Mesendoderm (in vitro differentiated cells): ENCODE data around the gene CFAP46.
A peak's percentile ranks its signal among the peaks of the same experiment; 100 is the strongest.

ENCODE experiments used
- DNase-seq: peaks from one replicate; pipeline ENCODE4 v3.0.0; 2013
- H2AK5ac ChIP-seq: 2 replicates; pipeline ENCODE4 v1.6.1; 2013; ENCODE audit warnings: low read length, inconsistent platforms
- H2BK120ac ChIP-seq: 2 replicates; pipeline ENCODE4 v1.6.1; 2013; ENCODE audit warnings: low read depth, mild to moderate bottlenecking, low read length, moderate library complexity, mixed read lengths
- H2BK15ac ChIP-seq: replicated peaks from 2 replicates; pipeline ENCODE4 v1.6.1; 2013; ENCODE audit warnings: low read depth, mild to moderate bottlenecking, moderate library complexity
- H2BK5ac ChIP-seq: 2 replicates; pipeline ENCODE4 v1.6.1; 2013; ENCODE audit warnings: low read length, inconsistent platforms
- H3K18ac ChIP-seq: 2 replicates; pipeline ENCODE4 v1.6.1; 2013; ENCODE audit warnings: mild to moderate bottlenecking, low read length, mixed read lengths
- H3K23ac ChIP-seq: one replicate; pipeline ENCODE4 v1.6.1; 2013; ENCODE audit warnings: low read length
- H3K27ac ChIP-seq: 2 replicates; pipeline ENCODE4 v1.5.1; 2013; ENCODE audit warnings: low read depth, mild to moderate bottlenecking, inconsistent platforms, low read length, moderate library complexity
- H3K27me3 ChIP-seq: 2 replicates; pipeline ENCODE4 v1.6.1; 2013; ENCODE audit warnings: low read length, control low read depth, mild to moderate bottlenecking, inconsistent platforms; ENCODE audit not compliant: insufficient read depth, poor library complexity
- H3K36me3 ChIP-seq: 2 replicates; pipeline ENCODE4 v1.6.1; 2013; ENCODE audit warnings: low read length, inconsistent platforms; ENCODE audit not compliant: control insufficient read depth, insufficient read depth
- H3K4ac ChIP-seq: one replicate; pipeline ENCODE4 v1.6.1; 2013; ENCODE audit warnings: low read depth, mild to moderate bottlenecking, low read length, moderate library complexity
- H3K4me1 ChIP-seq: 2 replicates; pipeline ENCODE4 v1.6.1; 2013; ENCODE audit warnings: low read depth, low read length, inconsistent platforms; ENCODE audit not compliant: control insufficient read depth
- H3K4me2 ChIP-seq: 2 replicates; pipeline ENCODE4 v1.6.1; 2013; ENCODE audit warnings: low read length
- H3K4me3 ChIP-seq: 2 replicates; pipeline ENCODE4 v1.5.1; 2013; ENCODE audit warnings: mild to moderate bottlenecking, low read length
- H3K56ac ChIP-seq: one replicate; pipeline ENCODE4 v1.6.1; 2013; ENCODE audit warnings: low read length
- H3K79me1 ChIP-seq: 2 replicates; pipeline ENCODE4 v1.6.1; 2013; ENCODE audit warnings: low read length, inconsistent platforms
- H3K79me2 ChIP-seq: 2 replicates; pipeline ENCODE4 v1.6.1; 2013; ENCODE audit warnings: mild to moderate bottlenecking, low read length; ENCODE audit not compliant: control insufficient read depth, insufficient read depth
- H3K9ac ChIP-seq: 2 replicates; pipeline ENCODE4 v1.6.1; 2013; ENCODE audit warnings: low read length, inconsistent platforms
- H4K5ac ChIP-seq: one replicate; pipeline ENCODE4 v1.6.1; 2013; ENCODE audit warnings: low read length
- H4K8ac ChIP-seq: one replicate; pipeline ENCODE4 v1.6.1; 2013; ENCODE audit warnings: low read depth, mild to moderate bottlenecking, control low read depth, low read length, moderate library complexity
- WGBS: extraction: QIAGEN DNeasy Blood & Tissue Kit; methylation state at CpG from one replicate; pipeline ENCODE4 v1.1.7; 2013; ENCODE audit warnings: low lambda C conversion rate, missing lambda C conversion rate; ENCODE audit not compliant: insufficient coverage; ENCODE audit errors: extremely low coverage; 5-methylcytosine and 5-hydroxymethylcytosine counted together

The CFAP46 gene

DNA sequence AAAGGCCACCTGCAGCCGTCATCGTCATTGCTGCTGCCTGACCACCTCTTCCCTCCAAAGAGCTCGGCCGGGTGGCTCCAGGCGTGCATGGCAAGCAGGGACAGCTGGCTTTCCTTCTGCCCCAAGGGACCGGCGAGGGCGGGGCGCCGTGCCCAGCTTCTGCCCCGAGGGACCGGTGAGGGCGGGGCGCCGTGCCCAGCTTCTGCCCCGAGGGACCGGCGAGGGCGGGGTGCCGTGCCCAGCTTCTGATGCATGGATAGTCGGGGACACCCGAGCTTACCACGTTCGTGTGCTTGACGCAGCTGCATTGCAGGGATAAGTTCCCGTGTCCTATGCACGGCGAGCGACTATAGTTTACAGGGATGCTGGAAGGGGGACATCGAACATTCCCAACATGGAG is 27.0 kb downstream of the CFAP46 start:
- Histone ChIP-seq H3K4me2 (no peak overlapping the region), H3K4me3 (no peak overlapping the region), H3K56ac (no peak overlapping the region), H2BK120ac (no peak overlapping the region), H2AK5ac (no peak overlapping the region), H3K27ac (no peak overlapping the region), H4K5ac (no peak overlapping the region), H3K18ac (no peak overlapping the region), H3K4ac (no peak overlapping the region), H3K9ac (no peak overlapping the region), H3K23ac (no peak overlapping the region), H3K79me1 (no peaks in the 10 kb centered on the region), H3K36me3 (no peaks in the 10 kb centered on the region), H3K4me1 (peaks cover 5% of the 10 kb centered on the region), H2BK5ac (no peak overlapping the region), H4K8ac (no peak overlapping the region), H2BK15ac (no peak overlapping the region), H3K27me3 (no peaks in the 10 kb centered on the region), H3K79me2 (no peaks in the 10 kb centered on the region)
- WGBS, result no CpG with 5 or more reads among the region's 30 CpGs
- DNase-seq, result no peak

DNA sequence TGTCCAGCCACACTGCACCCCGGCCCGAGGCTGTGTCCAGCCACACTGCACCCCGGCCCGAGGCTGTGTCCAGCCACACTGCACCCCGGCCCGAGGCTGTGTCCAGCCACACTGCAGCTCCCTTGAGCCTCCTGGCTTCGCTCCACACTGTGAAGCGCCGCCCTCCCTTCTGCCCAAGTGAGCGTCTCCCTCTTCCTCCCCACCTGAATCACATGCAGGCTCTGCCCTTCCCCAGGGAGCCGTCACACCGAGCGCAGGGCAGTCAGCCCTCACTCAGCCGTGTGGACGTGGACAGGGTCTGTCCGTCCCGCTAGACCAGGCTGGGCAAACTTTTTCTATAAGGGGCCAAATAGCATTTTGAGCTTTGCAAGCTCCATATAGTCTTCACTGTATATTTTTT is 27.6 kb downstream of the CFAP46 start:
- Histone ChIP-seq H2BK15ac (no peak overlapping the region), H2AK5ac (no peak overlapping the region), H3K4me2 (no peak overlapping the region), H3K4me1 (peaks cover 5% of the 10 kb centered on the region), H2BK5ac (no peak overlapping the region), H3K4me3 (no peak overlapping the region), H3K27me3 (no peaks in the 10 kb centered on the region), H3K27ac (no peak overlapping the region), H4K8ac (no peak overlapping the region), H3K4ac (no peak overlapping the region), H3K36me3 (no peaks in the 10 kb centered on the region), H3K56ac (no peak overlapping the region), H4K5ac (no peak overlapping the region), H2BK120ac (no peak overlapping the region), H3K9ac (no peak overlapping the region), H3K79me1 (no peaks in the 10 kb centered on the region), H3K79me2 (no peaks in the 10 kb centered on the region), H3K18ac (no peak overlapping the region), H3K23ac (no peak overlapping the region)
- DNase-seq, result no peak
- no CpG with 5 or more reads among the region's 17 CpGs for WGBS

DNA sequence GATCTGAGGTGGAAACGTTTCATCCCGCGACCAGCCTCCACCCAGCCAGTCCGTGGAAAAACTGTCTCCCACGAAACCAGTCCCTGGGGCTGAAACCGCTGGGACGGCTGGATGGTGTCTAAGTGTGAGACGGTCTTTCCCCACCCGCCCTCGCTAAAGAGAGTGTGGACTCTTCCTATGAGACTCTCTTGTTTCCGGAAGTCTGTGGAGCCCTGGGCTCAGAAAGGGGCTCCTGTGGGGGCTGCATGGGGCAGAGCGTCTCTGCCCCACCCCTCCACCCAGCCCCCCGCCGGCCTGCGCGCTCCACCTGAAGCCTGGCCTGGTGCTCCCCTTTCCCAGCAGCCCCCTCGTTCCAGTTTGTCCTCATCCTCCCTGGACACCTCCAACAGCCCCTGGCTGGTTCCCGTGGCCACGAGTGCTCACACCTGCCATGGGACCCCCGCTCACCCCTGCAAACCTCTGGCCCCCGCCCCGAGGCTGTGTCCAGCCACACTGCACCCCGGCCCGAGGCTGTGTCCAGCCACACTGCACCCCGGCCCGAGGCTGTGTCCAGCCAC is 28.7 kb downstream of the CFAP46 start:
- Histone ChIP-seq H3K18ac (peak overlapping the region; percentile 7), H3K79me2 (no peaks in the 10 kb centered on the region), H3K4me2 (peak overlapping the region; percentile 25), H2BK5ac (no peak overlapping the region), H3K56ac (peak overlapping the region; percentile 62), H3K4ac (no peak overlapping the region), H3K9ac (no peak overlapping the region), H3K4me3 (no peak overlapping the region), H3K27ac (no peak overlapping the region), H4K5ac (no peak overlapping the region), H2BK120ac (no peak overlapping the region), H3K23ac (no peak overlapping the region), H3K4me1 (peaks cover 5% of the 10 kb centered on the region), H3K36me3 (no peaks in the 10 kb centered on the region), H2BK15ac (no peak overlapping the region), H2AK5ac (no peak overlapping the region), H3K79me1 (no peaks in the 10 kb centered on the region), H3K27me3 (no peaks in the 10 kb centered on the region), H4K8ac (no peak overlapping the region)
- no CpG with 5 or more reads among the region's 26 CpGs for WGBS
- DNase-seq, result no peak

DNA sequence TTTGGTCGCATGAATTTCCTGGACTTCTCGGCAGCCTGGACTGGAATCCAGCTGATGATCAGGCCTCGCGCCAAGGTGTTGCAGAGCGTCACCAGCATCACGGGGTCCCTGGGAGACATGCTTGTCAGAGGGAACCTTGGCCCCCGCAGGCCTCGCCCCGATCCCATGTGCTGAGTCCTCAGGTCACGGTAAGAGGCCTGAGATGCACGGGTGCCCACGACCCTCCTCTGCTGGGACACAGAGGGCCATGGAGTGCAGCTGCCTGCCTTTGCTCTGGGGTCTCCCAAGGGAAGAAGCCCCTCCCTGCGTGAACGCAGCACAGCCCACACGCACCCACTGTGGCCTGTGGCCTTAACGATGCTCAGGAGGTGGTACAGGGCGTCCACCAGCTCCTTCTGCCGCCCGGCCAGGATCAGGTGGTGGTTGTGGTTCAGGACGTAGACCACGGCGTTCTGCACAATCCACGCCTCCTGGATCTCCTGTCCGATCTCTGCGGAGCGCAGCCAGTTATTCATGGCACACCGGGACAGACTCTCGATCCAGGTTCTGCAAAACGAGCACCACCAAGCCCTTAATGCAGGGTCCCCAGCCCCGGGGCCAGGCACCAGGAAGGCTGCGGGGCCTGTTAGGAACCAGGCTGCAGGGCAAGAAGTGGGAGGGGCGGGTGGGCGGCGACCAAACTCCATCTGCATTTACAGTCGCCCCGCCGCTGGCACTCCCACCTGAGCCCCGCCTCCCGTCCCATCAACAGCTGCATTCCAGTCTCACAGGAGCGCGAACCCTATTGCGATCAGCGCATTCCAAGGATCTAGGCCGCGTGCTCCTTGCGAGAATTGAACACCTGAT is 29.4 kb downstream of the CFAP46 start:
- Histone ChIP-seq H3K27ac (no peak overlapping the region), H3K79me2 (no peaks in the 10 kb centered on the region), H3K4me1 (peaks cover 5% of the 10 kb centered on the region), H3K56ac (peak overlapping the region; percentile 70), H3K36me3 (no peaks in the 10 kb centered on the region), H4K8ac (no peak overlapping the region), H3K79me1 (no peaks in the 10 kb centered on the region), H3K23ac (no peak overlapping the region), H3K27me3 (no peaks in the 10 kb centered on the region), H2AK5ac (no peak overlapping the region), H3K18ac (no peak overlapping the region), H2BK15ac (no peak overlapping the region), H4K5ac (no peak overlapping the region), H2BK5ac (no peak overlapping the region), H3K9ac (no peak overlapping the region), H3K4ac (no peak overlapping the region), H3K4me3 (no peak overlapping the region), H2BK120ac (no peak overlapping the region), H3K4me2 (peak overlapping the region; percentile 25)
- no CpG with 5 or more reads among the region's 46 CpGs for WGBS
- peak; percentile 93 for DNase-seq

DNA sequence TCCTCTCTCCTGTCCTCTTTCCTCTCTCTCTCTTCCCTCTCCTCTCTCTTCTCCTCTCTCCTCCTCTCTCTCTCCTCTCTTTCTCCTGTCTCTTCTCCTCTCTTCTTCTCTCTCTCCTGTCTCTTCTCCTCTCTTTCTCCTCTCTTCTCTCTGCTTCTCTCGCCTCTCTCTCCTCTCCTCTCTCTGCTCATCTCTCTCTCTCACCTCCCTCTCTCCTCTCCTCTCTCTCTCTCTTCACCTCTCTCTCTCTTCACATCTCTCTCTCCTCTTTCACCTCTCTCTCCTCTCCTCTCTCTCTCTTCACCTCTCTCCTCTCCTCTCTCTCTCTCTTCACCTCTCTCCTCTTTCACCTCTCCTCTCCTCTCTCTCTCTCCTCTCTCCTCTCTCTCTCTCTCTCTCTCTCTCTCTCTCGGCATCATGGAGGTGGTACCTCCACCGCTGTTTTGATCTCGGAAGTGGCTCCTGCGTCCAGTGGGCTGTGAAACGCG is 30.1 kb downstream of the CFAP46 start:
- Histone ChIP-seq H2AK5ac (no peak overlapping the region), H3K27ac (no peak overlapping the region), H4K5ac (no peak overlapping the region), H2BK5ac (no peak overlapping the region), H3K4me1 (peaks cover 5% of the 10 kb centered on the region), H3K18ac (no peak overlapping the region), H3K4me2 (no peak overlapping the region), H3K56ac (peak overlapping the region; percentile 70), H2BK15ac (no peak overlapping the region), H3K79me1 (no peaks in the 10 kb centered on the region), H4K8ac (no peak overlapping the region), H3K27me3 (no peaks in the 10 kb centered on the region), H3K23ac (no peak overlapping the region), H3K9ac (no peak overlapping the region), H3K4ac (no peak overlapping the region), H2BK120ac (no peak overlapping the region), H3K4me3 (no peak overlapping the region), H3K36me3 (no peaks in the 10 kb centered on the region), H3K79me2 (no peaks in the 10 kb centered on the region)
- no CpG with 5 or more reads among the region's 7 CpGs for WGBS
- no peak for DNase-seq
